Effector memory CD4-positive, alpha-beta T cell (primary cell): ENCODE results near the gene PCNT.

Source experiments
- DNase-seq, 3 donors: peaks; one replicate each; pipeline ENCODE4 v3.0.0-alpha.2; 2020
- H3K27ac ChIP-seq: 2 replicates; pipeline ENCODE4 v1.7.0; 2013; ENCODE audit warnings: mild to moderate bottlenecking, low read length, moderate library complexity; ENCODE audit not compliant: insufficient read depth, poor library complexity, severe bottlenecking
- H3K27me3 ChIP-seq: replicated peaks from 2 replicates; pipeline ENCODE4 v1.7.0; 2013; ENCODE audit warnings: mild to moderate bottlenecking, low read length; ENCODE audit not compliant: insufficient read depth, control insufficient read depth, poor library complexity, severe bottlenecking
- H3K36me3 ChIP-seq: 2 replicates; pipeline ENCODE4 v1.7.0; 2013; ENCODE audit warnings: mild to moderate bottlenecking, low read length, moderate library complexity; ENCODE audit not compliant: control insufficient read depth, insufficient read depth
- H3K4me1 ChIP-seq: 2 replicates; pipeline ENCODE4 v1.7.0; 2013; ENCODE audit warnings: low read length, mild to moderate bottlenecking; ENCODE audit not compliant: control insufficient read depth, insufficient read depth, poor library complexity, severe bottlenecking
- H3K4me3 ChIP-seq: 2 replicates; pipeline ENCODE4 v1.7.0; 2013; ENCODE audit warnings: low read length, low read depth, mild to moderate bottlenecking; ENCODE audit not compliant: insufficient read depth, poor library complexity, severe bottlenecking
- H3K9me3 ChIP-seq: 2 replicates; pipeline ENCODE4 v1.7.0; 2013; ENCODE audit warnings: mild to moderate bottlenecking, low read length, moderate library complexity; ENCODE audit not compliant: control insufficient read depth

Gene PCNT

DNA sequence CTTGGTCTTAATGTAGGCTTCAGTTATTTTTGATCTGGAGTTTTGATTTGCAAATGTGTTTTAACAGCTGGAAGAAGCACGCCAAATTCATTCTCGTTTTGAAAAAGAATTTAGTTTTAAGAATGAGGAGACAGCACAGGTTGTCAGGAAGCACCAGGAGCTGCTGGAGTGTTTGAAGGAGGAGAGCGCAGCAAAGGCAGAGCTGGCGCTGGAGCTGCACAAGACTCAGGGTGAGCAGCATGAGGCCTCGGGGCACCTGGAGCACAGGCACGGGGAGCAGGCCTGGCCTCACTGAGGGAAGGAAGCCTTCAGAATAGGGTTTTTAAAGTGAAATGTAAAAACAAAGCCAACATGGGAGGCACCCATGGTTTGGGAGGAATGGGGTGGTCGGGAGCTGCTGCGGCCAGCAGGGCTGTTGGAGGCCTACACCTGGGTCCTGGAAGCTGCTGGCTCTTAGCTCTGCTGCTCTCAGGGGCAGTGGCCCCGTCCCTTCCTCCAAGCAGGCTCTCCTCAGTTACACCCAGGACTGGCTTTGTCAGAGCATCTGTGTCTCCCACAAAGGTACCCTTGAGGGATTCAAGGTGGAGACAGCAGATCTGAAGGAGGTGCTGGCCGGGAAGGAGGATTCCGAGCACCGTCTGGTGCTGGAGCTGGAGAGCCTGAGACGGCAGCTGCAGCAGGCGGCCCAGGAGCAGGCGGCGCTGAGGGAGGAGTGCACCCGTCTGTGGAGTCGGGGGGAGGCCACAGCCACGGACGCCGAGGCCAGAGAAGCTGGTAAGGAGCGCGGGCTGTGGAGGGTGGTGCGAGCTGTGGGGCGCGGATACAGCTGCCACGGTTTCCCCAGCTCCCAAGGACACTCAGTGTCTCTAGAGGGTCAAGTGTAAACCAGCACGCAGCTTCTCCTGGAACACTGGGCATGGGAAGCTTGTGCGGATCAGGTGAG lies 66.9 kb downstream of the PCNT start:
- no peak overlapping the region for H3K4me3 ChIP-seq
- no peaks in the 10 kb centered on the region for H3K27me3 ChIP-seq
- H3K4me1 ChIP-seq, result no peaks in the 10 kb centered on the region
- no peak for DNase-seq
- H3K36me3 ChIP-seq, result peaks cover 31% of the 10 kb centered on the region
- H3K9me3 ChIP-seq, result no peaks in the 10 kb centered on the region
- H3K27ac ChIP-seq, result no peak overlapping the region

DNA sequence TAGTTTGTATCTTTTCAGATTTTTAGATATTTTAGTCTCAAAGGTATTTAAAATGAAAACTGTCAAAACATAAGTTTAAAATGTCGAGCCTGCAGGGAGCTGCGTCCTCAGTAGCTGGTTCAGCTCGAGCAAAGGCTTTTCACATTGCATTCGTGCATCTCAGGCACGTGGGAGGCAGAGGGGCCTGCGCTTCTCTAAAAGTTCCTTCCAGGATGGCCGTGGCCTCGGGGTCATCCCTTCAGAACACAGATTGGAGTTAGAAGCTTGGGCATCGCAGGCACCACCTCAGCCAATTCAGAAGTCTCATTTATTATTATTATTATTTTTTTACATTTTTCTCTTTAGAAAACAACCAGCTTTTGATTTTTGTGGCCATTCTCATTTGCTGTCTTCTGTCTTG lies 67.8 kb downstream of the PCNT start:
- Histone ChIP-seq H3K36me3 (peaks cover 26% of the 10 kb centered on the region), H3K27me3 (no peaks in the 10 kb centered on the region), H3K4me1 (no peaks in the 10 kb centered on the region), H3K4me3 (no peak overlapping the region), H3K9me3 (no peaks in the 10 kb centered on the region), H3K27ac (no peak overlapping the region)
- no peak for DNase-seq

DNA sequence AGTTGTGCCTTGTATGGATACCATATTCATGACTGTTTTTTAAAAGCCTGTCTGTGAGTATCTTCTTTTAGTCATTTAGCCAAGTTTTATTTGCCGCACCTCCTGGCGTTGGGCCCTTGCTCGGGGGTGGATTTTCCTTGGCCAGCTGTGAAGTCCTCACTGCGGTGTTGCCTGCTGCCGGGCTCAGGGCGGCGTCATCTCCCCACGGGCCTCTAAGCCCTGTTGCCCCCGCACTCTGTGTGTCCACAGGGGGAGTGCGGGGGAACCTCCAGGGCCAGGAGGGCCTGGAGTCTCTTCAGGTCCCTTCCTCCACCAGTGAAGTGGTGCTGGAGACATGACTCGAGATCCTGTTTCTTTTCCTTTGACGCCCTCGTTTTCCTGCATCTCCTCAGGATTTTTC lies 69.0 kb downstream of the PCNT start:
- no peaks in the 10 kb centered on the region for H3K4me1 ChIP-seq
- no peaks in the 10 kb centered on the region for H3K9me3 ChIP-seq
- H3K36me3 ChIP-seq, result peaks cover 27% of the 10 kb centered on the region
- H3K27ac ChIP-seq, result no peak overlapping the region
- no peak overlapping the region for H3K4me3 ChIP-seq
- no peaks in the 10 kb centered on the region for H3K27me3 ChIP-seq
- DNase-seq, result no peak

DNA sequence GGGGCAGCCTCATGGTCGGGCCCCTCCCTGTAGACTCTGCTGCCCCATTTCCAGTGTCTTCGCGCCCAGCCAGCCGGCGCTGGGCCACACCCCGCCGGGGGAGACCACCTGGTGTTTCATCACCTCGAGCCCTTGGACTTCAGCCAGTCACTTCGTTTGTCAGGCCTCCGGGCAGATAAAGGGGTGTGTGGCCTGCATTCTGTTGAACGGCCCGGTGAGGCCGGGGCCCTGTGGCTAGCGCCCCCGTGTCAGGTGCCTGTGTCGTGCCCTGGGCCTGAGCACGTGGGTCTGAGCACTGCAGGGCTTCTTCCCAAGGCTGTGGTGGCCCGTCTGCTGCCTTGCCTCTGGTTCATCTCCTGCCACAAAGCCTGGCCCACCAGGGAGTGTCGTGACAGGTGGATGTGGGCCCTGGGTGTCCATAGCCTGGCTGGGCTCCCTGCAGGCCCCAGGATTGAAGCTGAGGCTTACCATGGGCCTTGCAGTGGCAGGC lies 69.5 kb downstream of the PCNT start:
- Histone ChIP-seq H3K4me1 (no peaks in the 10 kb centered on the region), H3K27ac (no peak overlapping the region)

GRCh38 chr21:46393941-46394594 lies 70.1 kb downstream of the PCNT start:
- Histone ChIP-seq H3K27me3 (no peaks in the 10 kb centered on the region), H3K27ac (no peak overlapping the region), H3K9me3 (no peaks in the 10 kb centered on the region), H3K4me3 (no peak overlapping the region), H3K36me3 (peaks cover 33% of the 10 kb centered on the region), H3K4me1 (no peaks in the 10 kb centered on the region)
- no peak for DNase-seq

More for the DNA sequence above, 69.5 kb downstream of the PCNT start:
- H3K36me3 ChIP-seq, result peaks cover 33% of the 10 kb centered on the region
- no peaks in the 10 kb centered on the region for H3K9me3 ChIP-seq
- H3K27me3 ChIP-seq, result no peaks in the 10 kb centered on the region
- no peak for DNase-seq
- H3K4me3 ChIP-seq, result no peak overlapping the region

GRCh38 chr21:46394595-46395104 lies 70.7 kb downstream of the PCNT start:
- no peak overlapping the region for H3K4me3 ChIP-seq
- DNase-seq, result no peak
- H3K36me3 ChIP-seq, result peaks cover 32% of the 10 kb centered on the region
- no peaks in the 10 kb centered on the region for H3K27me3 ChIP-seq
- H3K27ac ChIP-seq, result no peak overlapping the region
- no peaks in the 10 kb centered on the region for H3K9me3 ChIP-seq
- H3K4me1 ChIP-seq, result no peaks in the 10 kb centered on the region

DNA sequence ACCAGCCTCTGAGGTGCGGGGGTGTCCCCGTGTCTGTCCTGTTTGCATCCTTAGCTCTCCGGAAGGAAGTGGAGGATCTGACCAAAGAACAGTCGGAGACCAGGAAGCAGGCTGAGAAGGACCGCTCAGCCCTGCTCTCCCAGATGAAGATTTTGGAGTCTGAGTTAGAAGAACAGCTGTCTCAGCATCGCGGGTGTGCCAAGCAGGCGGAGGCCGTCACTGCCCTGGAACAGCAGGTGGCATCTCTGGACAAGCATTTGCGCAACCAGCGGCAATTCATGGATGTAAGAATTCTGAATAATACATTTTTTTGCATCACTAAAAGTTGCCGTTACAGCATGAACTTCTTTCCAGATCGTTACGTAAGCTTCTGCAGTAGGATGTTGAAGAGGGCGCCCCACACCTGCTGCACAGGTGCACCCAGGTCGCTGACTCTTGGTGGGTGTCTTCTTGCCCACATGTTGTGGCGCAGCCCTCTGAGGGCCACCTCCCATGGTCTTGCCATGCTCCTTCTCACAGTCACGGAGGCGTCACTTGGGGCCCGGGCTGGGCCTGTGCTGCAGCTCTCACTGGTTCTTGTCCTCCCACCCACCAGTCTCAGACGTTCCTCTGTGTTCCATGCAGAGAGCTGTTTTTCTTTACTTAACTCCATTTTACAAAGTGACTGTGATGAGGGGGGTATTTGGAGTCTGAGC lies 73.4 kb downstream of the PCNT start:
- no peaks in the 10 kb centered on the region for H3K9me3 ChIP-seq
- no peaks in the 10 kb centered on the region for H3K27me3 ChIP-seq
- H3K4me1 ChIP-seq, result no peaks in the 10 kb centered on the region
- H3K36me3 ChIP-seq, result peaks cover 37% of the 10 kb centered on the region
- no peak for DNase-seq
- H3K4me3 ChIP-seq, result no peak overlapping the region
- no peak overlapping the region for H3K27ac ChIP-seq

- no peak for DNase-seq
- peaks cover 42% of the 10 kb centered on the region for H3K36me3 ChIP-seq
- H3K27ac ChIP-seq, result no peak overlapping the region
These were observed 74.0 kb downstream of the PCNT start for GRCh38 chr21:46397993-46398392.

GRCh38 chr21:46399129-46399528 lies 75.2 kb downstream of the PCNT start:
- Histone ChIP-seq H3K27ac (no peak overlapping the region), H3K4me3 (no peak overlapping the region), H3K36me3 (peaks cover 34% of the 10 kb centered on the region), H3K27me3 (no peaks in the 10 kb centered on the region), H3K9me3 (no peaks in the 10 kb centered on the region), H3K4me1 (no peaks in the 10 kb centered on the region)
- no peak for DNase-seq

More at GRCh38 chr21:46397993-46398392, 74.0 kb downstream of the PCNT start:
- no peaks in the 10 kb centered on the region for H3K4me1 ChIP-seq
- H3K4me3 ChIP-seq, result no peak overlapping the region
- no peaks in the 10 kb centered on the region for H3K27me3 ChIP-seq
- no peaks in the 10 kb centered on the region for H3K9me3 ChIP-seq
